ENCODE data around the gene TNNT2.

Gene TNNT2

DNA sequence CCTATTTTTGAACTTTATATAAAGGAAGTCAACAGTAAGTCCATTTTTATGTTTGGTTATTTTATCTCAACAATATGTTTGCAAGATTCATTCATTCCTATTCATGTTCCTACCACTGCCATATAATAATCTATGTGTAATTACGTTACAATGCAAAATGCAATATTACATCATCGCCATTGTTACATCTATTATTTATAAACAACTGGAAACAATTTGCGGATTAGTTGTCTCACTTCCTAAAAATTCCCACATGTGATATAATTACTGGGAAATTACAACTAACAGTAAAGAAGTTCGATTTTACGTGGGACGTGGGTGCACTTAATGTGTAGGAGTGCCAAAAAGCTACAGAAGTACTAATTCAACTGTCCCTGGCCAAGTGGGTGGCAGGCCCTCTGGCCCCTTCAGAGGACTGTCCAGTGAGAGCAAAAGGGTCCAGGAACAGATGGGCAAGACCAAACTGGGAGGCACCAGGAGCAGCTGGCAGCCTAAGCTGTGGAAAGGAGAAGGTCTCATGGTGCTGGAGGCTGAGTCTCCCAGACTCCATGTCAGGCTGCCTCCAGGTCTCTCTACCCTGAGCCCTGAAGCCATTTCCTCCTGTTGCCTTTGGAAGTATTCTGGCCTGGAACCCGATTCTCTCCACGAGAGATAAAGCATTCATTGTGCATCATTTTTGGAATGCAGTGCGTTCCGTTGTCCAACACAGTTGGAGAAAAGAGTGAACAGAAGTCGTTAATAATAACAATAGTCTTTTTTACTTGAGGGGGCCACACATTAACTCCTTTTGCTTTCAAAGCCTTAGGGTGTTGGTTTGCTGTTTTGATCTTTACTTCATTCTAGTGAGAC lies 42.9 kb downstream of the TNNT2 start:
- Mint-ChIP-seq H3K4me3 (no peak overlapping the region), H3K9me3 (no peaks in the 10 kb centered on the region), H3K36me3 (no peaks in the 10 kb centered on the region)

DNA sequence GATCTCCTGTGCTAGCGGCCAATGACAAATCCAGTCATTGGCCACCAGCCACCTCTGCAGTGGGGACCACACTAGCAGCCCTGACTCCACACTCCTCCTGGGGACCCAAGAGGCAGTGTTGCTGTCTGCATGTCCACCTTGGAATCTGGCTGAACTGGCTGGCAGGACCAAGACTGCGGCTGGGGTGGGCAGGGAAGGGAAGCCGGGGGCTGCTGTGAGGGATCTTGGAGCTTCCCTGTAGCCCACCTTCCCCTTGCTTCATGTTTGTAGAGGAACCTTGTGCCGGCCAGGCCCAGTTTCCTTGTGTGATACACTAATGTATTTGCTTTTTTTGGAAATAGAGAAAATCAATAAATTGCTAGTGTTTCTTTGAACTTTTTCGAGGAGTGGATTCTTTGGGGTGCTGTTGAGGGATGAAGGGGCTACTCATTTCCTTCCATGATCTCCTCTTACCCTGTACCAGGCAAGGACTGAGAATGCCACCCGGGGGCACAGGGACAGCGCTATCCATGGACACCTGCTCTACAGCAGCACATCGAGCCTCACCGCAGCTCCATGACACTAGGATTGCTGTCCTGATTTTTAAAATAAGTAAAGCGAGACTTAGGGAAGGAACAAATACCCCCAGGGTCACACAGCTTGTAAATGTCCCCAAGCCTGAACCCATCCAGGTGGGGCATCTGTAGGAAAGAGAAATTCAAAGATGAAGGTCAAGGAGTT lies 44.7 kb downstream of the TNNT2 start:
- H3K36me3 Mint-ChIP-seq: no peaks in the 10 kb centered on the region
- H3K4me3 Mint-ChIP-seq: no peak overlapping the region
- peaks cover 1% of the 10 kb centered on the region for H3K27me3 Mint-ChIP-seq
- no peak for DNase-seq (ENCODE audit: low spot score in 2 of 2)
- H3K9me3 Mint-ChIP-seq: no peaks in the 10 kb centered on the region
- no peak for ATAC-seq (ENCODE audit: low read depth)
- no peaks in the 10 kb centered on the region for H3K4me1 Mint-ChIP-seq
- H3K27ac Mint-ChIP-seq: no peak overlapping the region

More for the DNA sequence above, 42.9 kb downstream of the TNNT2 start:
- Mint-ChIP-seq H3K4me1 (no peaks in the 10 kb centered on the region), H3K27me3 (peaks cover 1% of the 10 kb centered on the region), H3K27ac (no peak overlapping the region)
- DNase-seq (ENCODE audit: low spot score in 2 of 2) (no peak), ATAC-seq (ENCODE audit: low read depth) (no peak)

DNA sequence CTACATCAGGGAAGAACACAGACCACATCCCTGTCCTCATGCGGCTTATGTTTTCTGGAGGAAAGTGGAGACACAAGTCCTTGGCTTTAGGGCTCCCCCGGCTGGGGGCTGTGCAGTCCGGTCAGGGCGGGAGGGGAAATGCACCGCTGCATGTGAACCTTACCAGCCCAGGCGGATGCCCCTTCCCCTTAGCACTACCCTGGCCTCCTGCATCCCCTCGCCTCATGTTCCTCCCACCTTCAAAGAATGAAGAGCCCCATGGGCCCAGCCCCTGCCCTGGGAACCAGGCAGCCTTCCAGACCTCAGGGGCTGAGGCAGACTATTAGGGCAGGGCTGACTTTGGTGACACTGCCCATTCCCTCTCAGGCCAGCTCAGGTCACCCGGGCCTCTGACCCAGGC lies 45.5 kb downstream of the TNNT2 start:
- Mint-ChIP-seq H3K4me1 (no peaks in the 10 kb centered on the region), H3K36me3 (no peaks in the 10 kb centered on the region), H3K4me3 (no peak overlapping the region), H3K27ac (no peak overlapping the region), H3K9me3 (no peaks in the 10 kb centered on the region), H3K27me3 (no peaks in the 10 kb centered on the region)
- DNase-seq (ENCODE audit: low spot score in 2 of 2) (no peak), ATAC-seq (ENCODE audit: low read depth) (no peak)

DNA sequence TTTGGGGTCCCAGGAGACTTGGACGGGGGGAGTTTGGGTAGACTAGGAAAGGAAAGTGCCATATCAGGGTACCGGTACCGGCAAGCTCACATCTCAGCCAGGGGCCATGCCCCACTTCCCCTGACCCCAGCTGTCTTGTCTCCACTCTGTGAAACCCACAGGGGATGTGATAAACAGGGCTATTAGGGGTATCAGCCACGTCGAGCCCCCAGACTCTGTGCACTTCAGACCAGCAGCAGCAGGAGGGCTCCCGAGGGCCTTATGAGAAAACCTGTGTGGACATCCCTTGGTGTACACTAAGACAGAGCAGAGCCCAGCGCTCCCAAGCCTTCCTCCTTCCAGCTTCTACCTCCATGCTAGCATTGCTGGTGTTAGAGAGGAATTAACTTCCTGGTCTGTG lies 46.3 kb downstream of the TNNT2 start:
- ATAC-seq (ENCODE audit: low read depth) (no peak), DNase-seq (ENCODE audit: low spot score in 2 of 2) (no peak)
- Mint-ChIP-seq H3K27ac (no peak overlapping the region), H3K9me3 (no peaks in the 10 kb centered on the region), H3K4me3 (no peak overlapping the region), H3K4me1 (no peaks in the 10 kb centered on the region), H3K36me3 (no peaks in the 10 kb centered on the region), H3K27me3 (no peaks in the 10 kb centered on the region)

DNA sequence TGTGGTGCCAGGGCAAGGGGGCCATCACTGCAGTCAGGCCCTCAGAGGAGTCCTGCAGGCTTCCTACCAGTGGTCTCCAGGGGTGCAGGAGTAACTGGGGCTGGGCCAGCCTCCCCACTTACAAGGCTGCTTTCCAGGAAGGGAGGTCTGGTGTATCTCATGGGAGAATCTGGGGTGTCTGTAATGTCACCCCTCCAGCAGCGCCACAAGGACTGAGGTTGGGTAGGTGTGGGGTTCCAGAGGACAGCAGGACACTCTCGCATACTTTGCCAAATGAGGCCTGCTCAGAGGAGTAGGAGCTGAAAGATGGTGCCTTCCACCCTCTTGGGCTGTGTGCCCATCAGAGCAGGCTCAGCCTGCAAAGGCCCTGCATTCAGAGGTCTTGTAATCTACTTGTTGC lies 46.9 kb downstream of the TNNT2 start:
- H3K4me3 Mint-ChIP-seq: no peak overlapping the region
- no peaks in the 10 kb centered on the region for H3K27me3 Mint-ChIP-seq
- no peaks in the 10 kb centered on the region for H3K4me1 Mint-ChIP-seq
- no peak overlapping the region for H3K27ac Mint-ChIP-seq
- H3K9me3 Mint-ChIP-seq: no peaks in the 10 kb centered on the region
- no peaks in the 10 kb centered on the region for H3K36me3 Mint-ChIP-seq
- DNase-seq (ENCODE audit: low spot score in 2 of 2) (no peak), ATAC-seq (ENCODE audit: low read depth) (no peak)

DNA sequence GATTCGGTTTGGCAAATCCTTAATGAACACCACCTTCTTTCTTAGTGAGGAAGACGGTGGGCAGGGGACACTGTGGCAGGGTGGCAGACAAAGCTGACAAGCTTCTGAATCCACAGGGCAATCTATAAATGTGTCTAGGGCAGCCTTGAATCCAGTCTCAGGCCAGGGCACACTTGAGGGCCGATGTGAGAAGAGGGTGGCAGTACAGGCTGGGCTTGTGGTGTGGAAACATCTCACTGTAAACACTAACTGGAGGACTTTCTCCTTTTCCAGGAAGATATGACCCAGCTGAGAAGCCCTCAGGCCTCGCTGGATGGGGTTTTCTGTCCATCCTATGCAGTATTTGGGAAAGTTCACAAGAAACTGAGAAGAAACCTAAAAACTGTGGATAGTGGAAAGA lies 47.7 kb downstream of the TNNT2 start:
- H3K27me3 Mint-ChIP-seq: no peaks in the 10 kb centered on the region
- H3K36me3 Mint-ChIP-seq: no peaks in the 10 kb centered on the region
- H3K9me3 Mint-ChIP-seq: no peaks in the 10 kb centered on the region
- H3K4me3 Mint-ChIP-seq: no peak overlapping the region
- no peak for DNase-seq (ENCODE audit: low spot score in 2 of 2)
- no peak overlapping the region for H3K27ac Mint-ChIP-seq
- ATAC-seq (ENCODE audit: low read depth): no peak
- H3K4me1 Mint-ChIP-seq: no peaks in the 10 kb centered on the region

DNA sequence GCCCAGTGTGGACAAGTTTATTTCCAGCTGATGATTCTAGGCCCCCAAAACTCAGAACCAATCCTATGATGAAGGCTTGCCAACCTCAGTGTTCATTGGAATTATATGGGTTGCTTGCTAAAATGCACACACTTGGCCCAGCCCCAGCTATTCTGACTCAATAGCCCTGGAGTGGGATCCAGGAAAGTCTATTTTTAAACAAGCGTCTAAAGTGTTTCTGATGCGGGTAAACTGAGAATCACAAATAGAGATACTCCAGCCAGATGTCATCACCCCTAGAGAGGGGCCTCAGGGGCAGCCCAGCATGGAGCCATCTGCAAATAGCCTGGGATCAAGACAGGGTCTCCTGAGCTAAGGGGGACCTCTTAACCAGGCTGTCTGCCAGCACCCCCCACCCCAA lies 48.2 kb downstream of the TNNT2 start:
- no peaks in the 10 kb centered on the region for H3K27me3 Mint-ChIP-seq
- H3K36me3 Mint-ChIP-seq: no peaks in the 10 kb centered on the region
- DNase-seq (ENCODE audit: low spot score in 2 of 2) (no peak), ATAC-seq (ENCODE audit: low read depth) (no peak)
- H3K4me3 Mint-ChIP-seq: no peak overlapping the region
- no peaks in the 10 kb centered on the region for H3K9me3 Mint-ChIP-seq
- no peaks in the 10 kb centered on the region for H3K4me1 Mint-ChIP-seq
- no peak overlapping the region for H3K27ac Mint-ChIP-seq

DNA sequence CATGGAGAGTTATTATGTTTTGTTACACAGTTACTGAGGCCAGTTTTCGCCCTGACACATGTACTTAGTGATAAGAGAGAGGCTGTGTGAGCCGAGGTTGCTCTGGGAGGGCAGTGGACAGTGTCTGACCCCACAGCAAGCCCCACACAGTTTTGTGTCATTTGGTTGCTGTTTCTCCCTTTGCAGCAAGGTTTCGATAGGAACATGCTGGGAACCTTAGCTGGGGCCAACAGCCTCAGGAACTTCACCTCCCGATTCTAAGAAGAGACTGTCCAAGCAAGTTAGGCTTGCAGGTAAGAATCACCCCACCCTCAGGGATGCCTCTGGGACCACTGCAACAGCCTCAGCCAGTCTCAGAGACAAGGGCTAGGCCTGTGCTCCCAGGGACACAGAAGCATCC lies 48.9 kb downstream of the TNNT2 start:
- DNase-seq (ENCODE audit: low spot score in 2 of 2) (no peak), ATAC-seq (ENCODE audit: low read depth) (no peak)
- H3K27me3 Mint-ChIP-seq: no peaks in the 10 kb centered on the region
- H3K4me1 Mint-ChIP-seq: no peaks in the 10 kb centered on the region
- H3K9me3 Mint-ChIP-seq: no peaks in the 10 kb centered on the region
- H3K4me3 Mint-ChIP-seq: no peak overlapping the region
- no peaks in the 10 kb centered on the region for H3K36me3 Mint-ChIP-seq
- no peak overlapping the region for H3K27ac Mint-ChIP-seq

DNA sequence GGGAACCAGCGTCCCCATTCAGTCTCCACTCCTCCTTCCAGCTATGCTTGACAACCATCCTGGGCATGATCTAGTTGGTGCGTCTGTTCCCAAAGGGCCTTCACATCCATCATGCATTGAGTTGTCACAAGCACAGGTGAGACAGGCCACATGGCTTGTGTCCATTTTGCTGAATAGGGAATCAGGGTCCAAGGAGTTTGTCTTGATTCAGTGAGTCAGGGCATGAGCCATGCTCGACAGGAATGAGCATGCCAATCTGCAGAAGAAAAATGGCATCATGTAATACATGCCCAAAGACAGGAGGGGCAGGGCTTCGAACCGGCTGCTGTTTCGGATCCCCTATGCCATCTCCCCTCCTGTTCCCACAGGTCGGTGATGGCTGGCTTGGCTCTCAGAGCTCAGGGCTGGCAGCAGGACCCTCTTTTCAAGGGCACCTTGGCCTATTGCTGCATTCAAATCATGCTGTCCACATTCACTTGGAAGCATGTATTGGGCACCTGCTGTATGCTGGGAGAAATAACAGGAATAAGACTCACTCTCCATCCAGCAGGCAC lies 49.7 kb downstream of the TNNT2 start:
- Mint-ChIP-seq H3K36me3 (no peaks in the 10 kb centered on the region), H3K27me3 (no peaks in the 10 kb centered on the region), H3K9me3 (no peaks in the 10 kb centered on the region), H3K4me3 (no peak overlapping the region), H3K4me1 (no peaks in the 10 kb centered on the region), H3K27ac (no peak overlapping the region)
- ATAC-seq (ENCODE audit: low read depth) (no peak), DNase-seq (ENCODE audit: low spot score in 2 of 2) (no peak)

DNA sequence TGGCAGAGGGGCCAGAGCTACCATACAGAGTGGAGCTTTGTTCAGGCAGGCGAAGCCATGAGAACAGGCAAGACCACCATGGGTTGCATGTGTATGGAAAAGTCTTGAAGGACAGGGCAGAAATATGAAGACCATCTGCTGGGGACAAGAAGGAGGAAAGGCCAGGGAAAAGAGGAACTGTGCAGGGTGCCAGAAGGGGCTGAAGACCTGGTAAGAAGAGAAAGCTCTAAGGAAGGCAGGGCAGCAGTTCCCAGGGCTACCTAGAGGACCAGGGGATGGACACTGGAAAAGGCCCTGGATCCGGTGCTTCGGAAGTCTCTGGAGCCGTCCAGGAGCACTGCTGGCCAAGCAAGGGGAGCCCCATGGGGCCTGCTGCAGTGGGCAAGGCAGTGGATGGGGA lies 50.8 kb downstream of the TNNT2 start:
- DNase-seq (ENCODE audit: low spot score in 2 of 2): no peak
- Mint-ChIP-seq H3K36me3 (no peaks in the 10 kb centered on the region), H3K4me3 (no peak overlapping the region), H3K27ac (no peak overlapping the region), H3K27me3 (no peaks in the 10 kb centered on the region), H3K9me3 (no peaks in the 10 kb centered on the region), H3K4me1 (no peaks in the 10 kb centered on the region)
- no peak for ATAC-seq (ENCODE audit: low read depth)

DNA sequence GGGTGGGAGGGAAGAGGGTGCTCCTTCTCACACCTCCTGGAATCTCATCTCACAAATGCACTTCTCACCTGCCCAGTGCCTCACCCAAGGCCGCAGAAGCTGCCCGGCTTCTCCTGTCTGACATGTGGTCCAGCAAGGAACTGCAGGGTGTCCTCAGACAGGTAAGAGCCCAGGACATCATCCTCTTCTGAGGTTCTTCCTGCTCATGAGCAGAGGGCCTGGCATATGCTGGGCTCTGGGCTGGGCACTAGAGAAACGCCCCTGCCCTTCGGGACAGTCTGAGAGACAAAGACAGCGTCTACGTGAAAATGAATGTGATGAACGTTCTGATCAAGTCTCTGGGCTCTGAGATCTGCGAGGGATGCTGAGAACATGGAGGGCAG lies 51.8 kb downstream of the TNNT2 start:
- Mint-ChIP-seq H3K4me3 (no peak overlapping the region), H3K4me1 (no peaks in the 10 kb centered on the region), H3K36me3 (no peaks in the 10 kb centered on the region)

DNA sequence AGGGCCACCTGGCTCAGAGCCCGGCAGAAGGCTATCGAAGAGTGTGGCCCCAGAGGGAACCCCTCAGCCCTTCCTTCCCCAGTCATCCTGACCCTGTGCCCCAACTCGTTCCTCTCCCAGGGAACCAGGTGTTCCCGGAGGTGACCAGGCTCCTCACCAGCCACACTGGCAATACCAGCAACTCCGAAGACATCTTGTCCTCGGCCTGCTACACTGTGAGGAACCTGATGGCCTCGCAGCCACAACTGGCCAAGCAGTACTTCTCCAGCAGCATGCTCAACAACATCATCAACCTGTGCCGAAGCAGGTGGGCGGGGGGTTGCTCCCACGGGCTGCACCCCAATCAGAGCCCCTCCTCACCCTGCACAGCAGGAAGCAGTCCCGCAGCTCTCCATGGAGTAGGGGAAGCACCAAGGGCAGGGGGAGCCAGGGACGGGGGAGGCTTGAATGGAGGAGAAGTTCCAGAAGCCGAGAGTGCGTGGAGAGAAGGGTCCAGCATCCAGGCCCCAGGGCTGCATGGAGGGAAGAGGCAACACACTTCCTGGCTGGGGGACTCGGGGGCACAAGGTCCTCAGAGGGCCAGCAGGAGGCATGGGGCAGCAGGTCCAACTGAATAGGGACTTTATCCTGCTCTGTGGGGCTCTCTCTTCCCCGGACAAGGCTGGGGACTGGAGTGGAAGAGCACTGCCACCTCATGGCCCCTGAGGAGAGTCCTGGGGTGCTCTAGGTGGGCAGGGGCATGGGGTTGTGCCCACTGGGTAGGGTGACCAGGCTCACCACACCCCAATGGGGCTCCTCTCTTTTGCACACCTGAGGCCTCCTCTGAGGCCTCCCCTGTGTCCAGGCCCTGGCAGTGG lies 52.4 kb downstream of the TNNT2 start:
- Mint-ChIP-seq H3K4me1 (no peaks in the 10 kb centered on the region), H3K27me3 (no peaks in the 10 kb centered on the region), H3K4me3 (no peak overlapping the region), H3K27ac (no peak overlapping the region), H3K9me3 (no peaks in the 10 kb centered on the region), H3K36me3 (no peaks in the 10 kb centered on the region)
- ATAC-seq (ENCODE audit: low read depth) (no peak), DNase-seq (ENCODE audit: low spot score in 2 of 2) (no peak)

More for the DNA sequence above, 51.8 kb downstream of the TNNT2 start:
- Mint-ChIP-seq H3K27me3 (no peaks in the 10 kb centered on the region), H3K9me3 (no peaks in the 10 kb centered on the region), H3K27ac (no peak overlapping the region)
- DNase-seq (ENCODE audit: low spot score in 2 of 2): no peak
- no peak for ATAC-seq (ENCODE audit: low read depth)

DNA sequence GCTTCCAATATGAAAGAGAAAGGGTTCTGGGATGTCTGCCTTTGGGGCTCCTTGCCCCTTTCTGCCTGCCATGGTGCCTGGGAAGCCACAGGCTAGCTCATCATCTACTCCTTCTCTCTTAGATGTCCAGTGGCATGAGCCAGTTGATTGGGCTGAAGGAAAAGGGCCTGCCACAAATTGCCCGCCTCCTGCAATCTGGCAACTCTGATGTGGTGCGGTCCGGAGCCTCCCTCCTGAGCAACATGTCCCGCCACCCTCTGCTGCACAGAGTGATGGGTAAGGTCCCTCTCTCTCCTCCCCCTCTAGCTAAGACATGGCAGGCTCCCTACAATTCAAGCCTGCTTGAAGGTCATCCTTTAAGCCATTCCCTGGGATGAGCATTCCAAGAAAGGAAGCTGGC lies 53.2 kb downstream of the TNNT2 start:
- H3K4me3 Mint-ChIP-seq: no peak overlapping the region
- peaks cover 1% of the 10 kb centered on the region for H3K27me3 Mint-ChIP-seq
- ATAC-seq (ENCODE audit: low read depth) (no peak), DNase-seq (ENCODE audit: low spot score in 2 of 2) (no peak)
- H3K36me3 Mint-ChIP-seq: no peaks in the 10 kb centered on the region
- no peaks in the 10 kb centered on the region for H3K4me1 Mint-ChIP-seq
- H3K9me3 Mint-ChIP-seq: no peaks in the 10 kb centered on the region
- H3K27ac Mint-ChIP-seq: no peak overlapping the region

All from memory B cell (primary cell).